ENCODE measurements around the gene LINGO4. TPM values are rescaled to one million over a fixed set of nuclear protein-coding genes. Genes with fewer than 3 reads are reported as not detected.

LINGO4 gene
- total RNA-seq, 2 experiments from 2014 or later: not detected

- peaks cover 12% of the 10 kb centered on the region for H3K4me1 Mint-ChIP-seq (ENCODE audit: low read depth)
Measured at GRCh38 chr1:151756291-151756690, 48.9 kb downstream of the LINGO4 start.

More at GRCh38 chr1:151756291-151756690, 48.9 kb downstream of the LINGO4 start:
- TF ChIP-seq CTCF (IDR thresholded peaks at IDR 0.05): no peak
- Mint-ChIP-seq H3K27me3 (no peaks in the 10 kb centered on the region), H3K4me3 (no peak overlapping the region), H3K36me3 (ENCODE audit: low read depth) (peaks cover 28% of the 10 kb centered on the region), H3K9me3 (no peaks in the 10 kb centered on the region), H3K27ac (peak overlapping the region; percentile 77)
- ChIA-PET POLR2A (interaction anchor here (0.9 to 1.2 kb wide), 3 partner anchors 13 to 77 kb away, joined by 3 read pairs; no protein-coding TSS in a partner anchor), CTCF (interaction anchor here (1.0 to 1.1 kb wide), 2 partner anchors 80 to 147 kb away, joined by 3 to 4 read pairs; no protein-coding TSS in a partner anchor)
- intact Hi-C loops (cut with micrococcal nuclease): no loop called here
- ATAC-seq (peak; percentile 91), DNase-seq (no peak)

Other genes starting within 250 kb of the LINGO4 start
- 10 to 100 TPM; 27.2 to 29.5 TPM for gene SNX27, start 193.4 kb downstream of the LINGO4 start, total RNA-seq
- gene CELF3, start 88.6 kb downstream of the LINGO4 start, total RNA-seq: not detected
- gene RIIAD1, start 83.9 kb downstream of the LINGO4 start, total RNA-seq: not detected
- 100 to 1,000 TPM; 121 to 141 TPM for gene MRPL9, start 41.9 kb downstream of the LINGO4 start, total RNA-seq
- gene TDRKH, start 14.9 kb downstream of the LINGO4 start, total RNA-seq: 10 to 100 TPM in 1 of 2 experiments, 1 to 10 TPM in 1; 9.7 to 10.5 TPM
- 1 to 10 TPM; 1.3 to 1.5 TPM for gene RORC, start 26.4 kb upstream of the LINGO4 start, total RNA-seq
- gene C2CD4D, start 34.4 kb upstream of the LINGO4 start, total RNA-seq: 1 to 10 TPM; 1.3 to 1.6 TPM
- gene THEM5, start 48.3 kb upstream of the LINGO4 start, total RNA-seq: not detected
- 10 to 100 TPM; 19.9 to 22.0 TPM for gene THEM4, start 104.1 kb upstream of the LINGO4 start, total RNA-seq
- 100 to 1,000 TPM; 208 to 220 TPM for gene S100A10, start 188.4 kb upstream of the LINGO4 start, total RNA-seq
- gene S100A11, start 231.6 kb upstream of the LINGO4 start, total RNA-seq: 100 to 1,000 TPM; 131 to 144 TPM

Measured in activated CD8-positive, alpha-beta T cell treated with anti-CD3 and anti-CD28 coated beads for 36 hours (primary cell).